Measurements from ENCODE around the gene NPIPB2. TPM values are rescaled to one million over a fixed set of nuclear protein-coding genes. Genes with fewer than 3 reads are reported as not detected.

The NPIPB2 gene
- 2.8 and 3.6 TPM in 2 replicates for total RNA-seq

DNA sequence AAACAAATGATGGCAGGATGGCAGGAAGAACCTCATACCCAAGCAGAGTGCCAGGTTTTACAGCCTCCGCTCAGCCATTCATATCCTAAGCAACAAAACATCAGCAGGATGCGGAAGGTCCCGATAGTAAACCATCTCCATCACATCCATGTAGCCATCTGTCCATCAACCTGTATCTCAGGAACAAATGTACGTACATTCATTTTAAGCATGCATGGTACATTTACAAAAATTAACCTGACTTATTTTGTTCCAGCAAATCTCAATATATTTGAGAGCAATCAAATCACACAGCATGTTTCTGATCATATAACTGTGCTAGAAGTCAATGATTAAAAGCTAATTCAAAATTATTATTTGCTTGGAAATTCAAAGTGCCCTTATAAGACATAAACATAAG lies at the start of gene NPIPB2:
NPIPB2 (minus strand) TSS at position 101 of the 400 bp plus-strand sequence; CDS start at position 101, 0 bp downstream.

DNA sequence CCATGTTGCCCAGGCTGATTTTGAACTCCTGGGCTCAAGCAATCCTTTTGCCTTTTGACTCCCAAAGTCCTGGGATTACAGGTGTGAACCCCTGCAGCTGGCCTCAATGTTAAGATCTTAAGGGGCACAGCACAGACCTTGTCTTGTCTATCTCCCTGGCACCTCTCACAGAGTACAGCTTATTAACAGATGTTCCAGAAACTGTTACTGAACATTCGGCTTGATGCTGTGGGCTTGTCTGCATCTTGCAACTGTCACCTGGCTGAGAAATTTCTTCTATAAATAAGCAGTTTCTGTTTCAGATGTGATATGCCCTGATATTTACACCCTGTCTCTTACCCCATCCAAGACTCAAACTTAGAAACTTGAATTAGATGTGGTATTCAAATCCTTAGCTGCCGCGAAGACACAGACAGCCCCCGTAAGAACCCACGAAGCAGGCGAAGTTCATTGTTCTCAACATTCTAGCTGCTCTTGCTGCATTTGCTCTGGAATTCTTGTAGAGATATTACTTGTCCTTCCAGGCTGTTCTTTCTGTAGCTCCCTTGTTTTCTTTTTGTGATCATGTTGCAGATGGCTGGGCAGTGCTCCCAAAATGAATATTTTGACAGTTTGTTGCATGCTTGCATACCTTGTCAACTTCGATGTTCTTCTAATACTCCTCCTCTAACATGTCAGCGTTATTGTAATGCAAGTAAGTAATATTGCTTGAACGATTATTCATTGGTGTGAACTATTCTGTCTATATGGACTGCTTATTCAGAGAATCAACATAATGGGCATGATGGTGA lies 23.1 kb upstream of the NPIPB2 start, which contains the start of gene TNFRSF17:
TNFRSF17 (plus strand) TSS at position 450 of the 791 bp plus-strand sequence; CDS start at position 565, 115 bp downstream.

DNA sequence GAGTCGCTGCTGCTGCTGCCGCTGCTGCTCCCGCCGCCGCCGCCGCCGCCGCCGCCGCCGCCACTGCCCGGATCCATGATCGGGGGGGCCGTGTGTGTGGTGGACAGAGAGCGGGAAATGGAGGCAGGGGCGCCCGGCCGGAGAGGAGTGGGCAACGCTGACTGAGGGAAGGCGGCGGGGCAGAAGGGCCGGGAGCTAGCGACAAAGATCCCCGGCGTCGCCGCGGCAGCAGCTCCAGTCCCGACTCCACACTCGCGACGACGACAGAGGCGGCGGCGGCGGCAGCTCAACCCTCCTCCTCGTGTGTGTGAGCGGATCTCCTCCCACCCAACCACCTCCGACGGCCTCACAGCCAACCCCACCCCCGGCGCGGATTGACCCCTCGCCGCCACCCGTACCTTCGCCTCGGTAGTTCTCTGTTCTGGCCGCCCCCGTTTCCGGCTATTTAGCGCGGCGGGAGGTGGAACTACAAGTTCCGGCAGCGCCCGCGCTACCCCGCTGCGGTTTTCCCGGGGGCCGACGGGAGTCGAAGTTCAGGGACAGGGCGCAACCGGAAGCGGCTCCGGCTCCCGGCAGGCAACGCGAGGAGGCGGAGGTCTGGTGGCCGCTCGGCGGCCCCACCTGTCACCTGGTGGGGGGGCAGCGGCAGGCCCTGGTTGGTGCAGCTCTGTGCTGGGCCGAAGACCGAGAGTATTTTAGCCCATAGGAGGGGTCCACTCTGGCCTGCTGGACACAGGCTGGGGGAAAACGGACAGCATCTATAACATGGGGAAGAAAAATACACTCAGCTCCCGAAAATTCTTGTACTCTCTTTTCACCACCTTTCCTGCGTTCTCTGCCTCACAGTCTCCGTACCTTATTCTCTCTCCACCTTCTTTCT lies 26.0 kb downstream of the NPIPB2 start, which contains the start of gene GSPT1:
GSPT1 (minus strand) TSS at position 313 of the 880 bp plus-strand sequence; CDS start at position 77, 236 bp downstream.

Small RNAs within 50 kb of the gene (small RNA-seq; reads per million reads assigned to genes)
- gene AC007216.5 (not detected), gene COX6CP1 (2.6 reads per million, percentile 57 among the genes with 10 or more reads in this experiment), gene UBL5P4 (not detected)

Other genes with a start within 250 kb of the NPIPB2 start
- 34.2 and 36.3 TPM in 2 replicates for gene TXNDC11, start 199.2 kb downstream of the NPIPB2 start, total RNA-seq
- gene ZC3H7A, start 144.8 kb downstream of the NPIPB2 start, total RNA-seq: 29.0 and 37.8 TPM in 2 replicates
- gene RSL1D1, start 90.5 kb downstream of the NPIPB2 start, total RNA-seq: 106 and 144 TPM in 2 replicates
- 71.3 and 83.1 TPM in 2 replicates for gene GSPT1, start 26.1 kb downstream of the NPIPB2 start, total RNA-seq
- not detected in 2 replicates for gene TNFRSF17, start 23.2 kb upstream of the NPIPB2 start, total RNA-seq
- gene SNX29, start 34.7 kb upstream of the NPIPB2 start, total RNA-seq: 61.6 and 76.1 TPM in 2 replicates